Measurements from ENCODE around the gene PELI2.

PELI2 gene

DNA sequence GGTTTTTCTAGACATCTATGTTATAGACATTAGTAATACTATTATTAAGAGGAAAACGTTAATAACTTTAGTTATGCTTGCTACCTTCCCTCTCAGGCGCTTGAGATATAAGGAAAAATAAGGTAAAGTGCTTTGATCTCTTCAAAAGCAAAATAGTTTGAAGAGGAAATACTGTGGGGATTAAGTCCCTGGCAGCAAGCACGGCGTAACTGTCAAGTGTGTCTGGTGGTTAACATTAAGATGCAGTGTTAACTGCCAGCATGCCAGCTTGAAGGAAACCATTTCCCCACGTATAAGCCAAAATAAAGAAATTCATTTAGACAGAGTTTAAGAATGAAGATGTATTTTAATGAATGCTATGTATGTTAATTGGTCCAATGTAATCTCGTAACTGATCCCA lies 31.8 kb downstream of the PELI2 start:
- no CpG with 5 or more reads among the region's 6 CpGs for WGBS, 2 donors (ENCODE audit: extremely low coverage in 2 of 2, insufficient read length in 2 of 2, insufficient replicate concordance in 1 of 2)

DNA sequence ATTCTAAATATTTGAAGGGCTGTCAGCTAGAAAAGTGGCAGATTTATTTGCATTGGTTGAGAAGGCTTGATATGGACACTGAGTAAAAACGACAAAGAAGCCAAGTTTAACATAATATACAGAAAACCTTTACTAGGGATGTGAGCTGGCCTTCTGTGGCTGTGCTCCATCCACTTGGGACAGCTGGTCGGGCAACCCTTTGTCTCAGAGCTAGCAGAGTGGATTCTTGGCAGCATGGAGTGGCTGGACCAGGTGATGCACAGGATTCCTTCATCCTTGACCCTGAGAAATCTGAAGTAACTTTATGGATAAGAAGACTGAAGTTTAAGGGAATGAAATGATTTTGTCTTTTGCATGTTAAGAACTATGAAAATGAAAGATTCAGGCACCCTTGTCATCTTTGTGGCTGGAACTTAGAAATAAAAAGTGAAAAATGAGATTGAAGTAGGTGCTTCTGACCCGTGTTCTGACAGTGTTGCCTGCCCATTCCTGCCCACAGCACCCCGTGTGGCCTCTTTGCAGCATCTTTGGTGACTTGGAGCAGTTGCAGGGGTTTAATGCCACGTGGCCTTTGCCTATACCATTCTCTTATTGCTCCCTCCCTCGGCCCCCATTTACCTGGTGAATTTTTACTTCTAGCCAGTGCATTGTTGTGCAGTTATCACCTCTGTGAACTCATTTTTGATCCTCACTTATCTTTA lies 32.6 kb downstream of the PELI2 start:
- Histone ChIP-seq H3K4me1 (ENCODE audit: control insufficient read depth in 2 of 2, insufficient read depth in 1 of 2, low read depth in 1 of 2, low read length in 2 of 2) (peaks cover 11 to 12% of the 10 kb centered on the region in 2 donors), H2BK15ac (ENCODE audit: low read length) (no peak overlapping the region), H2AK5ac (ENCODE audit: low read depth, low read length) (no peak overlapping the region), H4K8ac (ENCODE audit: low read depth, low read length) (no peak overlapping the region), H3K14ac (ENCODE audit: low read length) (no peak overlapping the region), H4K91ac (ENCODE audit: low read depth, low read length, poor library complexity) (no peak overlapping the region), H3K36me3 (replicated peaks in 1 of 2; ENCODE audit: control insufficient read depth in 2 of 2, insufficient read depth in 2 of 2, low read length in 2 of 2) (no peaks in the 10 kb centered on the region), H3K27ac (replicated peaks; ENCODE audit: low read length) (no peak overlapping the region), H3K4ac (ENCODE audit: low read length) (no peak overlapping the region), H2BK12ac (ENCODE audit: low read length) (no peak overlapping the region), H2BK120ac (ENCODE audit: low read depth, low read length) (no peak overlapping the region), H3K23ac (ENCODE audit: low read depth, low read length, poor library complexity) (no peak overlapping the region), H3K79me1 (ENCODE audit: low read depth, low read length) (no peaks in the 10 kb centered on the region), H2BK5ac (ENCODE audit: low read length) (no peak overlapping the region), H3K9ac (ENCODE audit: low read depth, low read length, poor library complexity) (no peak overlapping the region), H3K4me3 (ENCODE audit: low read length in 2 of 2) (no peak overlapping the region), H3K4me2 (ENCODE audit: insufficient read depth, low read length, poor library complexity, severe bottlenecking) (no peak overlapping the region), H3K18ac (ENCODE audit: low read length) (no peak overlapping the region), H2AFZ (ENCODE audit: low read length) (no peak overlapping the region), H3K9me3 (replicated peaks in 1 of 2; ENCODE audit: control insufficient read depth in 2 of 2, insufficient read depth in 1 of 2, low read depth in 1 of 2, low read length in 2 of 2) (no peaks in the 10 kb centered on the region), H3K27me3 (ENCODE audit: control insufficient read depth in 3 of 3, insufficient read depth in 3 of 3, low read depth in 1 of 3, low read length in 3 of 3) (no peaks in the 10 kb centered on the region)
- DNase-seq (ENCODE audit: low spot score), result no peak
- no CpG with 5 or more reads among the region's 6 CpGs for WGBS, 2 donors (ENCODE audit: extremely low coverage in 2 of 2, insufficient read length in 2 of 2, insufficient replicate concordance in 1 of 2)

More for the DNA sequence above, 31.8 kb downstream of the PELI2 start:
- Histone ChIP-seq H2AK5ac (ENCODE audit: low read depth, low read length) (no peak overlapping the region), H4K8ac (ENCODE audit: low read depth, low read length) (no peak overlapping the region), H3K4ac (ENCODE audit: low read length) (no peak overlapping the region), H3K36me3 (replicated peaks in 1 of 2; ENCODE audit: control insufficient read depth in 2 of 2, insufficient read depth in 2 of 2, low read length in 2 of 2) (no peaks in the 10 kb centered on the region), H3K23ac (ENCODE audit: low read depth, low read length, poor library complexity) (no peak overlapping the region), H3K4me1 (ENCODE audit: control insufficient read depth in 2 of 2, insufficient read depth in 1 of 2, low read depth in 1 of 2, low read length in 2 of 2) (peaks cover 11 to 12% of the 10 kb centered on the region in 2 donors), H2AFZ (ENCODE audit: low read length) (no peak overlapping the region), H2BK5ac (ENCODE audit: low read length) (no peak overlapping the region), H3K9ac (ENCODE audit: low read depth, low read length, poor library complexity) (no peak overlapping the region), H3K27ac (replicated peaks; ENCODE audit: low read length) (no peak overlapping the region), H3K18ac (ENCODE audit: low read length) (no peak overlapping the region), H3K79me1 (ENCODE audit: low read depth, low read length) (no peaks in the 10 kb centered on the region), H3K4me3 (ENCODE audit: low read length in 2 of 2) (no peak overlapping the region), H3K9me3 (replicated peaks in 1 of 2; ENCODE audit: control insufficient read depth in 2 of 2, insufficient read depth in 1 of 2, low read depth in 1 of 2, low read length in 2 of 2) (no peaks in the 10 kb centered on the region), H2BK15ac (ENCODE audit: low read length) (no peak overlapping the region), H3K4me2 (ENCODE audit: insufficient read depth, low read length, poor library complexity, severe bottlenecking) (no peak overlapping the region), H2BK12ac (ENCODE audit: low read length) (no peak overlapping the region), H2BK120ac (ENCODE audit: low read depth, low read length) (no peak overlapping the region), H3K27me3 (ENCODE audit: control insufficient read depth in 3 of 3, insufficient read depth in 3 of 3, low read depth in 1 of 3, low read length in 3 of 3) (no peaks in the 10 kb centered on the region), H3K14ac (ENCODE audit: low read length) (no peak overlapping the region), H4K91ac (ENCODE audit: low read depth, low read length, poor library complexity) (no peak overlapping the region)
- DNase-seq (ENCODE audit: low spot score), result no peak

DNA sequence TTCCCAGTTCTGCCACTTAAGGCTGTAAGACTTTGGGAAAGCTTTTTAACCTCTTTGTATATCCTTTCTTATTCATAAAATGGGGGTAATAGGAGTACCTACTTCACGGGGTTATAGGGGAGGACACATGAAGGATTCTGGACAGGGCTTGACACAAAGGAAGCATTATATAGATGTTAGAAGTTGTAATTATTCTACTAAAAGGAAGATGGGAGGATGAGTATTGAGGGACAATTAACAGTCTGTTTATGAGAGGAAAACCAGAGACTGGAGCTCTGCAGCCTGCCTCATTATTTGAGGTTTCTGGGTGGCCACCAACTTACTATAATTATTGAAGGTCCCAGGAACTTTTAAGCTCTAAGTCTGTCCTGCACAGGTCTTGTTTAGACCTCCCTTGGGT lies 34.0 kb downstream of the PELI2 start:
- no peaks in the 10 kb centered on the region for H3K9me3 ChIP-seq (replicated peaks in 1 of 2; ENCODE audit: control insufficient read depth in 2 of 2, insufficient read depth in 1 of 2, low read depth in 1 of 2, low read length in 2 of 2)
- no peak overlapping the region for H4K8ac ChIP-seq (ENCODE audit: low read depth, low read length)
- H3K23ac ChIP-seq (ENCODE audit: low read depth, low read length, poor library complexity), result no peak overlapping the region
- H2BK120ac ChIP-seq (ENCODE audit: low read depth, low read length), result no peak overlapping the region
- no peak overlapping the region for H3K4me3 ChIP-seq (ENCODE audit: low read length in 2 of 2)
- no peaks in the 10 kb centered on the region for H3K79me1 ChIP-seq (ENCODE audit: low read depth, low read length)
- H2AK5ac ChIP-seq (ENCODE audit: low read depth, low read length), result no peak overlapping the region
- H2BK12ac ChIP-seq (ENCODE audit: low read length), result no peak overlapping the region
- H3K14ac ChIP-seq (ENCODE audit: low read length), result no peak overlapping the region
- H3K36me3 ChIP-seq (replicated peaks in 1 of 2; ENCODE audit: control insufficient read depth in 2 of 2, insufficient read depth in 2 of 2, low read length in 2 of 2), result no peaks in the 10 kb centered on the region
- no peak for DNase-seq (ENCODE audit: low spot score)
- no peak overlapping the region for H3K9ac ChIP-seq (ENCODE audit: low read depth, low read length, poor library complexity)
- no peak overlapping the region for H2BK15ac ChIP-seq (ENCODE audit: low read length)
- H3K27ac ChIP-seq (replicated peaks; ENCODE audit: low read length), result no peak overlapping the region
- H3K4ac ChIP-seq (ENCODE audit: low read length), result no peak overlapping the region
- no CpG with 5 or more reads among the region's 1 CpG for WGBS, 2 donors (ENCODE audit: extremely low coverage in 2 of 2, insufficient read length in 2 of 2, insufficient replicate concordance in 1 of 2)
- no peak overlapping the region for H3K18ac ChIP-seq (ENCODE audit: low read length)
- no peak overlapping the region for H4K91ac ChIP-seq (ENCODE audit: low read depth, low read length, poor library complexity)
- H3K4me1 ChIP-seq (ENCODE audit: control insufficient read depth in 2 of 2, insufficient read depth in 1 of 2, low read depth in 1 of 2, low read length in 2 of 2), result peaks cover 11 to 12% of the 10 kb centered on the region in 2 donors
- no peaks in the 10 kb centered on the region for H3K27me3 ChIP-seq (ENCODE audit: control insufficient read depth in 3 of 3, insufficient read depth in 3 of 3, low read depth in 1 of 3, low read length in 3 of 3)
- H2BK5ac ChIP-seq (ENCODE audit: low read length), result no peak overlapping the region
- H3K4me2 ChIP-seq (ENCODE audit: insufficient read depth, low read length, poor library complexity, severe bottlenecking), result no peak overlapping the region
- no peak overlapping the region for H2AFZ ChIP-seq (ENCODE audit: low read length)

DNA sequence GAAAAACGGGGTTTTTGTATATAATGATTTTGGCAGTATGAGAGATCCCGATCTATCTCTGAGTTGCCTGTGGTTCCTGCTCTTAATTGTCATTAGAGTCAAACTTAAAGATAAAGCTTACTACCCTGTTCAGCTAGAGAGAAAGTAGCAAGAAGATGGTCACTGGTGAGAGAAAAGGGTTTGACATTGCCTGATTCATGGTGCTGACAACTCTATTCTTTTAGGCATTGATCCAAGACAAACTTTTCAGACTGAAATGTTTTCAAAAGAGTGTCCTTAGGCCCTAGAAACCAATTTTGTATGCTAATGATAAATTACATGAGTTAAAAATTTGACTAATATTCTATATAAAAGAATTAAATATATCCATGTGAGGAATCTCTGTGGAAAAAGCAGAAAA lies 35.1 kb downstream of the PELI2 start:
- H3K9ac ChIP-seq (ENCODE audit: low read depth, low read length, poor library complexity), result no peak overlapping the region
- H2BK5ac ChIP-seq (ENCODE audit: low read length), result no peak overlapping the region
- no peak overlapping the region for H2BK15ac ChIP-seq (ENCODE audit: low read length)
- H3K4me3 ChIP-seq (ENCODE audit: low read length in 2 of 2), result no peak overlapping the region
- peaks cover 7 to 8% of the 10 kb centered on the region in 2 donors for H3K4me1 ChIP-seq (ENCODE audit: control insufficient read depth in 2 of 2, insufficient read depth in 1 of 2, low read depth in 1 of 2, low read length in 2 of 2)
- no peak overlapping the region for H3K4me2 ChIP-seq (ENCODE audit: insufficient read depth, low read length, poor library complexity, severe bottlenecking)
- no peak for DNase-seq (ENCODE audit: low spot score)
- no peak overlapping the region for H3K23ac ChIP-seq (ENCODE audit: low read depth, low read length, poor library complexity)
- no peak overlapping the region for H3K27ac ChIP-seq (replicated peaks; ENCODE audit: low read length)
- no peaks in the 10 kb centered on the region for H3K9me3 ChIP-seq (replicated peaks in 1 of 2; ENCODE audit: control insufficient read depth in 2 of 2, insufficient read depth in 1 of 2, low read depth in 1 of 2, low read length in 2 of 2)
- no peak overlapping the region for H2BK120ac ChIP-seq (ENCODE audit: low read depth, low read length)
- no peak overlapping the region for H3K18ac ChIP-seq (ENCODE audit: low read length)
- H2AFZ ChIP-seq (ENCODE audit: low read length), result no peak overlapping the region
- no peak overlapping the region for H4K8ac ChIP-seq (ENCODE audit: low read depth, low read length)
- no CpG with 5 or more reads among the region's 2 CpGs for WGBS, 2 donors (ENCODE audit: extremely low coverage in 2 of 2, insufficient read length in 2 of 2, insufficient replicate concordance in 1 of 2)
- no peak overlapping the region for H2AK5ac ChIP-seq (ENCODE audit: low read depth, low read length)
- H3K36me3 ChIP-seq (replicated peaks in 1 of 2; ENCODE audit: control insufficient read depth in 2 of 2, insufficient read depth in 2 of 2, low read length in 2 of 2), result no peaks in the 10 kb centered on the region
- H3K4ac ChIP-seq (ENCODE audit: low read length), result no peak overlapping the region
- H4K91ac ChIP-seq (ENCODE audit: low read depth, low read length, poor library complexity), result no peak overlapping the region
- H2BK12ac ChIP-seq (ENCODE audit: low read length), result no peak overlapping the region
- H3K14ac ChIP-seq (ENCODE audit: low read length), result no peak overlapping the region
- H3K27me3 ChIP-seq (ENCODE audit: control insufficient read depth in 3 of 3, insufficient read depth in 3 of 3, low read depth in 1 of 3, low read length in 3 of 3), result no peaks in the 10 kb centered on the region
- no peaks in the 10 kb centered on the region for H3K79me1 ChIP-seq (ENCODE audit: low read depth, low read length)
